ENCODE measurements around the gene AKNA. TPM values are rescaled to one million over a fixed set of nuclear protein-coding genes. Genes with fewer than 3 reads are reported as not detected.

Gene AKNA
- total RNA-seq, 2 experiments from 2014 or later = 61.4 to 203 TPM

- TF ChIP-seq EZH2phosphoT487 (IDR thresholded peaks at IDR 0.05; ENCODE audit: borderline replicate concordance, low read depth, low read length) = no peak
- TF ChIP-seq, protein P1, sequence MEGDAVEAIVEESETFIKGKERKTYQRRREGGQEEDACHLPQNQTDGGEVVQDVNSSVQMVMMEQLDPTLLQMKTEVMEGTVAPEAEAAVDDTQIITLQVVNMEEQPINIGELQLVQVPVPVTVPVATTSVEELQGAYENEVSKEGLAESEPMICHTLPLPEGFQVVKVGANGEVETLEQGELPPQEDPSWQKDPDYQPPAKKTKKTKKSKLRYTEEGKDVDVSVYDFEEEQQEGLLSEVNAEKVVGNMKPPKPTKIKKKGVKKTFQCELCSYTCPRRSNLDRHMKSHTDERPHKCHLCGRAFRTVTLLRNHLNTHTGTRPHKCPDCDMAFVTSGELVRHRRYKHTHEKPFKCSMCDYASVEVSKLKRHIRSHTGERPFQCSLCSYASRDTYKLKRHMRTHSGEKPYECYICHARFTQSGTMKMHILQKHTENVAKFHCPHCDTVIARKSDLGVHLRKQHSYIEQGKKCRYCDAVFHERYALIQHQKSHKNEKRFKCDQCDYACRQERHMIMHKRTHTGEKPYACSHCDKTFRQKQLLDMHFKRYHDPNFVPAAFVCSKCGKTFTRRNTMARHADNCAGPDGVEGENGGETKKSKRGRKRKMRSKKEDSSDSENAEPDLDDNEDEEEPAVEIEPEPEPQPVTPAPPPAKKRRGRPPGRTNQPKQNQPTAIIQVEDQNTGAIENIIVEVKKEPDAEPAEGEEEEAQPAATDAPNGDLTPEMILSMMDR (conservative IDR thresholded peaks at IDR 0.05; ENCODE audit: low read length) = no peak
- peak; percentile 72 for DNase-seq (ENCODE audit: low spot score)
- Histone ChIP-seq H3K79me2 (ENCODE audit: insufficient read depth, low read depth, low read length) (peaks cover 33% of the 10 kb centered on the region; the same call in 1 of the 2 replicates), H3K4me1 (ENCODE audit: insufficient read depth, low read length, poor library complexity, severe bottlenecking) (peaks cover 67% of the 10 kb centered on the region), H3K9me3 (ENCODE audit: low read length) (no peaks in the 10 kb centered on the region), H2AFZ (ENCODE audit: low read length) (no peak overlapping the region), H3K9me2 (ENCODE audit: insufficient read depth, low read length) (no peaks in the 10 kb centered on the region), H3K27ac (ENCODE audit: low read depth, low read length, poor library complexity, severe bottlenecking) (peak overlapping the region; percentile 69), H4K20me1 (ENCODE audit: insufficient read depth, low read length) (no peaks in the 10 kb centered on the region), H3K4me3 (ENCODE audit: low read depth, low read length, poor library complexity, severe bottlenecking) (peak overlapping the region; percentile 9), H3K36me3 (ENCODE audit: insufficient read depth, low read length) (peaks cover 92% of the 10 kb centered on the region), H3K4me2 (ENCODE audit: low read length) (peak overlapping the region; percentile 49)
- POLR2A ChIA-PET = interaction anchor here (0.9 to 12.9 kb wide), 9 partner anchors 10 to 565 kb away, joined by 3 to 275 read pairs (median 4); partner anchors contain the start of gene AKNA
- CTCF ChIA-PET (ENCODE audit: unreplicated experiment) = interaction anchor here (1.0 to 1.3 kb wide), 3 partner anchors 24 to 33 kb away, joined by 3 to 4 read pairs (median 3); partner anchors contain the start of gene AKNA
- intact Hi-C loops (cut with micrococcal nuclease; ENCODE audit: unreplicated experiment) = loop anchor here (1.0 kb wide), 1 partner anchor 8 kb away; no protein-coding TSS in a partner anchor
- BruUV-seq (replicated peaks) = no TSS peak
Measured at GRCh38 chr9:114364134-114365041, 23.4 kb downstream of the AKNA start.

- H3K4me3 ChIP-seq (ENCODE audit: low read depth, low read length, poor library complexity, severe bottlenecking) = no peak overlapping the region
- TF ChIP-seq, protein P1 (conservative IDR thresholded peaks at IDR 0.05; ENCODE audit: low read length) = no peak
- no peak for TF ChIP-seq EZH2phosphoT487 (IDR thresholded peaks at IDR 0.05; ENCODE audit: borderline replicate concordance, low read depth, low read length)
- POLR2A ChIA-PET = interaction anchor here (0.9 to 12.9 kb wide), 5 partner anchors 10 to 35 kb away, joined by 3 to 275 read pairs (median 10); partner anchors contain the start of gene AKNA
- H2AFZ ChIP-seq (ENCODE audit: low read length) = no peak overlapping the region
- no TSS peak for BruUV-seq (replicated peaks)
- intact Hi-C loops (cut with micrococcal nuclease; ENCODE audit: unreplicated experiment) = no loop called here
- H3K36me3 ChIP-seq (ENCODE audit: insufficient read depth, low read length) = peaks cover 93% of the 10 kb centered on the region
- peak overlapping the region; percentile 49; the same call in 1 of the 2 replicates for H3K4me2 ChIP-seq (ENCODE audit: low read length)
- no peak for DNase-seq (ENCODE audit: low spot score)
- H3K9me3 ChIP-seq (ENCODE audit: low read length) = no peaks in the 10 kb centered on the region
- peaks cover 57% of the 10 kb centered on the region for H3K4me1 ChIP-seq (ENCODE audit: insufficient read depth, low read length, poor library complexity, severe bottlenecking)
- no peaks in the 10 kb centered on the region for H4K20me1 ChIP-seq (ENCODE audit: insufficient read depth, low read length)
- no peaks in the 10 kb centered on the region for H3K9me2 ChIP-seq (ENCODE audit: insufficient read depth, low read length)
- peaks cover 24% of the 10 kb centered on the region; the same call in 1 of the 2 replicates for H3K79me2 ChIP-seq (ENCODE audit: insufficient read depth, low read depth, low read length)
- H3K27ac ChIP-seq (ENCODE audit: low read depth, low read length, poor library complexity, severe bottlenecking) = peak overlapping the region; percentile 69
- CTCF ChIA-PET (ENCODE audit: unreplicated experiment) = no interaction called here
Measured at GRCh38 chr9:114363424-114363823, 24.4 kb downstream of the AKNA start.
